PC-3 (cell line): Measurements from ENCODE around the gene CKAP2. TPM values are rescaled to one million over a fixed set of nuclear protein-coding genes. Genes with fewer than 3 reads are reported as not detected.
A peak's percentile ranks its signal among the peaks of the same experiment; 100 is the strongest.

Experiments
- ATAC-seq: fragments of 200-7000 bp; cut with Tn5 transposase; 2 replicates; pipeline ENCODE4 v1.9.1; 2020; ENCODE audit warnings: mild to moderate bottlenecking, moderate library complexity
- Bru-seq: library from RNA; stranded (reverse); fragments of 400-500 nt; gene quantifications from one replicate; lab custom pipeline; 2021; lab: Mats Ljungman, UMichigan
- BruChase-seq, 2 experiments: library from RNA; stranded (reverse); fragments of 400-500 nt; gene quantifications; one replicate each; lab custom pipeline; 2021; lab: Mats Ljungman, UMichigan
- BruUV-seq: library from RNA; stranded (reverse); fragments of 400-500 nt; replicated peaks from 2 replicates; lab custom pipeline; 2021; lab: Mats Ljungman, UMichigan
- CTCF ChIA-PET: fragments of 300-600 bp; sonication (Branson Sonifier 250); formaldehyde crosslinking; loops from one replicate; lab custom pipeline; 2022; ENCODE audit warnings: antibody characterized with exemption; lab: Charles Lee
- POLR2A ChIA-PET: fragments of 300-600 bp; sonication (Branson Sonifier 250); formaldehyde crosslinking; loops from one replicate; lab custom pipeline; 2022; ENCODE audit warnings: antibody characterized with exemption; ENCODE audit not compliant: unreplicated experiment; lab: Charles Lee
- DNase-seq: peaks from one replicate; pipeline ENCODE4 v3.0.0-alpha.2; 2015
- H2AFZ ChIP-seq: fragments of 300-600 bp; sonication (generic); 2 replicates; pipeline ENCODE4 v1.6.0; 2016; ENCODE audit warnings: antibody characterized with exemption, low read length
- H3F3A ChIP-seq: fragments of 300-600 bp; sonication (generic); one replicate; pipeline ENCODE4 v1.6.0; 2017; ENCODE audit warnings: antibody characterized with exemption, low read length, control low read depth, mild to moderate bottlenecking; ENCODE audit not compliant: unreplicated experiment
- H3K27ac ChIP-seq: fragments of 300-600 bp; sonication (generic); 2 replicates; pipeline ENCODE4 v1.5.1; 2016; ENCODE audit warnings: mild to moderate bottlenecking, low read length
- H3K27me3 ChIP-seq: fragments of 300-600 bp; sonication (generic); 2 replicates; pipeline ENCODE4 v1.6.1; 2016; ENCODE audit warnings: low read length, mixed read lengths
- H3K36me3 ChIP-seq: fragments of 300-600 bp; sonication (generic); 2 replicates; pipeline ENCODE4 v1.6.1; 2016; ENCODE audit warnings: low read depth, mixed run types, low read length, mixed read lengths
- H3K4me1 ChIP-seq: fragments of 300-600 bp; sonication (generic); 2 replicates; pipeline ENCODE4 v1.5.1; 2016; ENCODE audit warnings: low read length; ENCODE audit not compliant: insufficient read depth
- H3K4me2 ChIP-seq: fragments of 300-600 bp; sonication (generic); 2 replicates; pipeline ENCODE4 v1.6.0; 2016; ENCODE audit warnings: low read length
- H3K4me3 ChIP-seq: fragments of 300-600 bp; sonication (generic); 2 replicates; pipeline ENCODE4 v1.5.1; 2016; ENCODE audit warnings: mild to moderate bottlenecking, low read length, mixed read lengths
- H3K79me2 ChIP-seq: fragments of 300-600 bp; sonication (generic); 2 replicates; pipeline ENCODE4 v1.6.1; 2017; ENCODE audit warnings: low read length, mixed read lengths
- H3K9ac ChIP-seq: fragments of 300-600 bp; sonication (generic); 2 replicates; pipeline ENCODE4 v1.6.0; 2016; ENCODE audit warnings: mild to moderate bottlenecking, low read length
- H3K9me2 ChIP-seq: fragments of 300-600 bp; sonication (generic); replicated peaks from 2 replicates; pipeline ENCODE4 v1.6.1; 2016; ENCODE audit warnings: mixed run types, low read length, mixed read lengths
- H3K9me3 ChIP-seq: fragments of 300-600 bp; sonication (generic); 2 replicates; pipeline ENCODE4 v1.6.1; 2016; ENCODE audit warnings: low read length, mixed read lengths
- H4K20me1 ChIP-seq: fragments of 300-600 bp; sonication (generic); 2 replicates; pipeline ENCODE4 v1.6.1; 2016; ENCODE audit warnings: low read length, mixed read lengths
- CTCF ChIP-seq: fragments of 300-600 bp; sonication (generic); conservative IDR thresholded peaks from 2 replicates; pipeline ENCODE4 v1.5.1; 2017; ENCODE audit warnings: antibody characterized with exemption, low read depth, mild to moderate bottlenecking, low read length
- EZH2 ChIP-seq: fragments of 300-600 bp; sonication (generic); IDR thresholded peaks from one replicate; pipeline ENCODE4 v1.6.1; 2017; ENCODE audit warnings: antibody characterized with exemption, mild to moderate bottlenecking, low read length; ENCODE audit not compliant: unreplicated experiment
- EZH2phosphoT487 ChIP-seq: fragments of 300-600 bp; sonication (generic); IDR thresholded peaks from 2 replicates; pipeline ENCODE4 v1.6.1; 2018; ENCODE audit warnings: mild to moderate bottlenecking, antibody characterized with exemption, low read length, borderline replicate concordance
- intact Hi-C: fragments of 100-400 bp; cut with micrococcal nuclease; formaldehyde crosslinking; loops from 2 replicates; pipeline ENCODE4 v1.9.0; 2023
- long read RNA-seq: library from polyadenylated mRNA; unstranded; transcript quantifications from one replicate; pipeline ENCODE4 v2.0.0, GENCODE V29; 2021; ENCODE audit not compliant: unreplicated experiment
- total RNA-seq: library from RNA; depleted of rRNA; stranded (reverse); fragments of >200 nt; gene quantifications from 2 replicates; pipeline ENCODE4 v1.2.3, GENCODE V29; 2014; rRNA removed

Gene CKAP2
- total RNA-seq: 27.1 and 30.7 TPM in 2 replicates
- percentile 76 among the genes with signal in this experiment for Bru-seq, nascent RNA
- BruChase-seq, experiment 1, labeled RNA remaining after a 6-hour chase: percentile 77 among the genes with signal in this experiment
- BruChase-seq, experiment 2, labeled RNA remaining after a 2-hour chase: percentile 63 among the genes with signal in this experiment
- long read RNA-seq, transcript CKAP2-201 (9 exons, 3,375 nt): major isoform, 12 of 23 reads
- long read RNA-seq, partial matches to known transcripts: 4 of 23 reads
- long read RNA-seq, other reads (novel, unspliced or antisense): 1 of 23 reads

GRCh38 chr13:52454820-52455676 is at the start of gene CKAP2:
Gene CKAP2, plus strand, starts transcription at chr13:52455478. Its CDS starts 79 bp downstream, at chr13:52455557.
- no peak for TF ChIP-seq EZH2
- TF ChIP-seq CTCF: no peak
- no peak for TF ChIP-seq EZH2phosphoT487
- no peaks in the 10 kb centered on the region for H3F3A ChIP-seq
- H3K9me3 ChIP-seq: no peaks in the 10 kb centered on the region
- no peaks in the 10 kb centered on the region; the same call in 1 of the 2 replicates for H3K36me3 ChIP-seq
- ChIA-PET POLR2A (no interaction called here), CTCF (no interaction called here)
- no peaks in the 10 kb centered on the region for H3K9me2 ChIP-seq
- peak within 1 kb of the TSS; percentile 99 for H2AFZ ChIP-seq
- intact Hi-C loops: loop anchor here (5.0 kb wide), 1 partner anchor 197 kb away; the partner anchor contains the start of gene SUGT1
- H4K20me1 ChIP-seq: no peaks in the 10 kb centered on the region
- DNase-seq (peak; percentile 91), ATAC-seq (peak; percentile 80)
- H3K9ac ChIP-seq: peak within 1 kb of the TSS; percentile 84
- BruUV-seq: TSS peak; percentile 85
- H3K79me2 ChIP-seq: peaks cover 56% of the 10 kb centered on the region
- peak within 1 kb of the TSS; percentile 47 for H3K27ac ChIP-seq
- H3K4me3 ChIP-seq: peak within 1 kb of the TSS; percentile 96
- peak within 1 kb of the TSS; percentile 97 for H3K4me2 ChIP-seq
- no peaks in the 10 kb centered on the region for H3K27me3 ChIP-seq
- H3K4me1 ChIP-seq: peaks cover 26% of the 10 kb centered on the region

GRCh38 chr13:52405767-52406494 is 49.3 kb upstream of the CKAP2 start, which contains the start of gene THSD1:
Gene THSD1, minus strand, starts transcription at chr13:52406172. Its CDS starts 3,572 bp downstream, at chr13:52402600.
- no peak within 1 kb of the TSS for H3K27ac ChIP-seq
- H3K4me3 ChIP-seq: peak within 1 kb of the TSS; percentile 82
- H3K36me3 ChIP-seq: no peaks in the 10 kb centered on the region
- peak within 1 kb of the TSS; percentile 95 for H3K4me2 ChIP-seq
- no peaks in the 10 kb centered on the region for H3K27me3 ChIP-seq
- intact Hi-C loops: loop anchor here (10.0 kb wide), 1 partner anchor 61 kb away; no protein-coding TSS in a partner anchor
- BruUV-seq: TSS peak; percentile 22
- no peaks in the 10 kb centered on the region for H3F3A ChIP-seq
- no peaks in the 10 kb centered on the region for H3K9me2 ChIP-seq
- H4K20me1 ChIP-seq: no peaks in the 10 kb centered on the region
- H3K4me1 ChIP-seq: peaks cover 4% of the 10 kb centered on the region; the same call in 1 of the 2 replicates
- TF ChIP-seq EZH2phosphoT487 (no peak), CTCF (no peak), EZH2 (no peak)
- ChIA-PET POLR2A (no interaction called here), CTCF (no interaction called here)
- peak; percentile 31 for DNase-seq
- peak; percentile 72 for ATAC-seq
- peak within 1 kb of the TSS; percentile 92 for H2AFZ ChIP-seq
- 0 out of 2 replicates have a peak within 1 kb of the TSS, but pooled peaks have one; percentile 15 for H3K9ac ChIP-seq
- no peaks in the 10 kb centered on the region for H3K79me2 ChIP-seq
- no peaks in the 10 kb centered on the region for H3K9me3 ChIP-seq
